Measurements from ENCODE around the gene DBX1.

DNA sequence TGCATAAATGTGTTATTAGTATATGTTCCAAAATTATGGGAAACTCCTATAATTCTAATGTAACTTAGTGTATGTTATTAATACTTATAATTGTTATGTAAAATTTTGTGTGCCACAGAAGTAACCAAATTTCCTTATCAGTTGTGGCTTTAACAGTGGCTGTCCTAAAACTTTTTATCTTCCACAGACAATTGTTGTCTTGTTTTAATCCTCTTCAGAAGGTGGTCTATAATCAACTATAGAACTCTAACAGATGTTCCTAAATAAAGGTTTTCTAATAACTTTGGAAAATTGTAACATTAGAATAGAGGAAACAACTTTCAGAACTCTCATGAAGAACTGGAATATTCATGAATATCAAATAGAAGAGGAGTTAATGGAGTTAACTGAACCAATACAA lies 44.4 kb upstream of the DBX1 start:
- TF ChIP-seq, protein P1, sequence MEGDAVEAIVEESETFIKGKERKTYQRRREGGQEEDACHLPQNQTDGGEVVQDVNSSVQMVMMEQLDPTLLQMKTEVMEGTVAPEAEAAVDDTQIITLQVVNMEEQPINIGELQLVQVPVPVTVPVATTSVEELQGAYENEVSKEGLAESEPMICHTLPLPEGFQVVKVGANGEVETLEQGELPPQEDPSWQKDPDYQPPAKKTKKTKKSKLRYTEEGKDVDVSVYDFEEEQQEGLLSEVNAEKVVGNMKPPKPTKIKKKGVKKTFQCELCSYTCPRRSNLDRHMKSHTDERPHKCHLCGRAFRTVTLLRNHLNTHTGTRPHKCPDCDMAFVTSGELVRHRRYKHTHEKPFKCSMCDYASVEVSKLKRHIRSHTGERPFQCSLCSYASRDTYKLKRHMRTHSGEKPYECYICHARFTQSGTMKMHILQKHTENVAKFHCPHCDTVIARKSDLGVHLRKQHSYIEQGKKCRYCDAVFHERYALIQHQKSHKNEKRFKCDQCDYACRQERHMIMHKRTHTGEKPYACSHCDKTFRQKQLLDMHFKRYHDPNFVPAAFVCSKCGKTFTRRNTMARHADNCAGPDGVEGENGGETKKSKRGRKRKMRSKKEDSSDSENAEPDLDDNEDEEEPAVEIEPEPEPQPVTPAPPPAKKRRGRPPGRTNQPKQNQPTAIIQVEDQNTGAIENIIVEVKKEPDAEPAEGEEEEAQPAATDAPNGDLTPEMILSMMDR (IDR thresholded peaks at IDR 0.05) = no peak
- TF ChIP-seq EP300 (IDR thresholded peaks at IDR 0.05) = no peak
- TF ChIP-seq POLR2A (IDR thresholded peaks at IDR 0.05) = no peak
